HG03045 (cell line): Measurements from ENCODE around the gene OPN1SW.

ENCODE experiments used
- ATAC-seq: cut with Tn5 transposase; IDR thresholded peaks from one replicate; pipeline ENCODE4 v1.9.1; 2021; ENCODE audit warnings: mild to moderate bottlenecking, moderate library complexity; ENCODE audit not compliant: unreplicated experiment

Gene OPN1SW

GRCh38 chr7:128735436-128735835 lies 40.2 kb downstream of the OPN1SW start:
- no peak for ATAC-seq

DNA sequence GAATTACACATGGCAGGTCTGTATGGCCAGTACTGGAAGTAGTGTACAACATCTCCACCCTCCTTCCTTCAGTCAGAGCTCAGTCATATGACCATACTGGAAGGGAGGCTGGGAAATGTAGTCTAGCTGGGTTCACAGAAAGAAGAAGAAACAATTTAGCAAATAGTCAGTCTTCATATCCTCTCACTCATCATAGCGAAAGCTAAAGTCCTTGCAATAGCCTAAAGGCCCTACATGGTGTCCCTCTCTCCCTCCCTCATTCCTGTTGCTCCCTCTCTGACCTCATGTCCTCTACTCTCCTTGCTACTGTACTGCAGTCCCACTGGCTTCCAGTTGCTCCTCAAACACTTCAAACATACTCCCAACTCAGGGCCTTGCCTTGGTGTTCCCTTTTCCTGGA lies 40.7 kb downstream of the OPN1SW start:
- no peak for ATAC-seq

DNA sequence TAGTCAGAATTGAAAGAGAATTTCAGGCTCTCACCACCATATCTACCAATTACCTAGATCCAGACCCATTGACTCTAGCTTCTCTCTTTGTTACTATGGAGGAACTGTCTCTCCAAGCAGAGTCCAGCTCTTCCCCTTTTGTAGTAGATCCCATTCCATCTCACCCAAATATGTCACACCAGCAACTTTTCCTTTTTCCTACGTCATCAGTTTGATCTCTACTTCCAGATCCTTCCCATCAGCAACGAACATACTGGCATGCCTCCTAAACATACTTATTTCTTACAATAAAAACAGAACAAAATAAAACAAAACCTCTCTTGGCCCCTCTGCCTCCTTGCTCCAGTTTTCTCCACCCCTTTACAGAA lies 42.3 kb downstream of the OPN1SW start:
- ATAC-seq: no peak

DNA sequence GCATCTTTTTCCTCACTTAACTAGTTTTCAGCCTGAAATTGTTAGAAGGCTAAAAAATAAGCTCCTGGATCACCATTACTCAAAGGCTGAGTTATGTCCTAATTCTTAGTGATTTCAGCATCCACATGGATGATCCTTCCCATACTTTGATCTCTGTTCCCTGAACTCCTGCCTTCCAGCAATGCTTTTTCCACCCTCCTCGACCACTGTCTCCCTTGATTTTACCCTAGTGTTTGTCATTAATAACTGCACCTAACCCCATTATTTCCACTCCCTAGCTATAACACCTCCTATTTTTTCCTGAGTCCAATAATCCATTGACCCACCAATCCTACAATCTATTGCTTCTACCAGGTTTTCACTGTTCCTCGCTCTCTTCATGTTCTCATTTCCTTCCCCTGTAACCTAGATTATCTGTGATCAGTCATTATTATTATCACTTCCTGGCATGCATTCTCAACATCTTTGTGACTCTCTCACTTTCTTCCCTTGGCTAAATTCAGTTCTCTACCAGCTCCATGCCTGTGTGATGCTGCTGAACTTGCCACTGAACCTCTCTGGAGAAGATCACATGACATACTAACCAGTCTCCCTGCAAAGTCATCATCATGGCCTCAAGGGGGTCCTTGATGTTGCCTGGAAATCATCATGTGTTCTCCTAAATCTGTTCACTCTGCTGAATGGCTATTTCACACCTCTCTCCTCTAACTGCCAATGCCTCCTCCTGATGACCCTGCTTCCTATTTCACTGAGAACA lies 42.9 kb downstream of the OPN1SW start:
- ATAC-seq: no peak

DNA sequence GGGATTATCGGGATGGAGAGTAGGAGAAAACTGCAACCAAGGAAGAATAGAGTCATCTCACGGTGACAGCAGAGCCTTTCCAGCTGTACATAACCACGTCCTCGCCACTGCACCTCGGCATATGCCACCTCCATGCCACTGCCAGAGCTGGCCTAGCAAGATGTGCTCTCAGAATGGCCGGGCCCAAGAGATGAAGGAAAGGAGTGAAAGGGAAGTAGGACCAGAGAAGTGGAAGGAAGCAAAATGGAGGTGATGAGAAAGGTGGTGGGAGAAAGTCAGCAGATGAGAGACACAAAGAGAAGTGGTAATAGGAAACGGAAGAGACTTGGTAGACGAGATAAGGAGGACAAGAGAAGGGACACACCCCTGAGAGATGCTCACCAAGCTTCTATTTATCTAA lies 44.4 kb downstream of the OPN1SW start:
- no peak for ATAC-seq

DNA sequence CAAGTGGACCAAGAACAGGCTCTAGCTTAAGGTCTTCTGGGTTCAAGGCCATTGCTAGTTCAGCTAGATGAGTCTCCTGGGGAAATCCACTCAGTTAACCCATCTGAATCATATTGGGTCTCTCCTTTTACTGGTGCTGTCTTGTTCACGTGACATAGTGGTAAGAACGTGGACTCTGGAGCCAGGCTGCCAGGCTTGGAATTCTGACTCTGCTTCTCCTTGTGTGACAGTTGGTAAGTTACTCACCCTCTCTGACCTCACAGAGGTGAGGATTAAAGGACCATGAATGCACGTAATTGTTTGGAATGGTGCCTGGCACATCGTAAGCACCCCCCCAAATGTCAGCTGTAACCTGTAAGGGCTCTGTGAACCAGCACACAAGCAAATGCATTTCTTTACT lies 46.1 kb downstream of the OPN1SW start:
- no peak for ATAC-seq

GRCh38 chr7:128728598-128728997 lies 47.0 kb downstream of the OPN1SW start:
- ATAC-seq: no peak

DNA sequence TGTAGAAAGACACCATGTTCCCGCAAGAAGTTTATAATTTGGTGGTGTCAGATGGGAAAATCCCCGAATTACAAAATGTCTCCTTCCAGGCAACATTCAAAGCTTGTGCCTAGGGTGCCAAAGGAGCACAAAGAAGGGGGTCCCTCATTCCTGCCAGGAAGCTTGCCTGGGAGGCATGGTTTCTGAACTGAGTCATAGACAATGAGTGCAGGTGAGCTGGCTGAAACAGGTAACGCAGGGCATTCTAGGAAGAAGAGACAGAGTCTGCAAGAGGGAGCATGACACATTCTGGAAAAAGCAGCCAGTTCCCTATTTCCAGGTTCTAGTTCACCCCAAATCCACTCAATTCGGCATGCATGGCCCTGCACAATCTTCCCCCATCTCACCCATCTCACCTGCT lies 48.4 kb downstream of the OPN1SW start:
- no peak for ATAC-seq

DNA sequence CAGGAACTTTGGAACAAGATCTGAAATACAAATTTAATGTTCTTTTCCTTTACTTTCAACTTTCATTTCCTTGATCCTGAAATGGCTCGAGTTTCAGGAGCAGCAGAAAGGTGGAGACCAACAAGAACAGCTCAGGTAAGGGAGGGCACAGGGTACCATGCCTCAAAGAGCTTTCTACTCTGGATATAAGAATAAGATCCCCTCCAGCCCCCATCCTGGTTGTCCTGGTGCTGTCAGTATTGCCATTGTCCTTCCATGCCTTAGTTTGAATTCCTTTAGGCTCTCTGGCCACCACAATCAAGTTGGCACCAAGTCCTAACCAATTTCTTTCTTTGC lies 48.9 kb downstream of the OPN1SW start:
- no peak for ATAC-seq

DNA sequence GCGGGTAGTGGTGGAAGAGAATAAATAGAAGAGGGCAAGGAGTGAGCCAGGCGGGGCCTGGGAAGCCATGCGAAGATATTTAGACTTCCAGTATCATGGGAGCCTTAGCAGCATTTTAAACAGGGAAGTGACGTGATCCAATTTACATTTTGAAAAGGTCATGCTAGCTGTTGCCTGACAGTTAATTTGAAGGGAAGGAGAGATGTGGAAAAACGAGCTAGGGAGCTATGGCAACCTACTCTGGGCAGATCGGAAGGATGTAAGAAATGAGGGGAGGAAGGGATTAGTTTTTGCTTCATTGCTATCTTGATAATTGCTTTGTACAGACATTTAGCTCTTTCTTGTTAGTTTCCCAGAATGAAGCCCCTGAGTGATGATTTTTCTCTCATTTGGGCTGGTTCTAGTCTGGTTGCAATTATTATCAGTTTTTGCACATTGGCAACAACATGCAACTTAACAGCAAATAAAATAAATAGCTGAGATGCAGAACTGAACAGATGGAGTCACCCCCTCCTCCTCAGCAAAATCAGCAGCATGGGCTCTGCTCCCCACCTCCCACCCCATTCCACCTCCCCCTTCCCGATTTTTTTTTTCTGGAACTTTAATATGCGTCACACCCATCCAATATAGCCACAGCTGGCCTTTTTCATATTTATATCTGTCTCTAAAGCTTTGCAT lies 49.4 kb downstream of the OPN1SW start:
- ATAC-seq: no peak

- ATAC-seq: no peak
Observed at GRCh38 chr7:128725531-128725930, 50.1 kb downstream of the OPN1SW start.

DNA sequence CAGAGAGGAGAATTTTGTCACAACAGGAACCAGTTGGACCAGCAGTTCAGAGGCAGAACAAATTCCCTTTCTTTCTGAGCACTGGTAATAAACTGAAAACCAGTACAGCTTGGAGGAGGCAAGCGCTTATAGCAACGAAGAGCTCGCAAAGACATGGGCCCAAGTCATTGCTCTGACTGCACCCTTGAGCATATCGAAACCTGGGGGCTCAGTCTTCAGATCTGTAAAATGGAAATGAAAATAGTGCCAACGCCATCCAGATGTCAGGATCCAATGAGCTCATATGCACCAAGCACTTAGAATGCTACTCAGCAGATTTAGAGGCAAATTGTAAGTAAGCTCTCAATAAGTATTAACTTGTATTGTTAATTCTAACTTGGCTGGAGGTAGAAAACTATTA lies 50.9 kb downstream of the OPN1SW start:
- no peak for ATAC-seq
